ENCODE data around the gene EYS. TPM values are rescaled to one million over a fixed set of nuclear protein-coding genes. Genes with fewer than 3 reads are reported as not detected.

The EYS gene
- total RNA-seq, 2 experiments from 2014 or later = not detected

GRCh38 chr6:64672651-64673050 lies 1034.4 kb downstream of the EYS start:
- POLR2A ChIA-PET = no interaction called here
- no peak overlapping the region for H3K4me3 Mint-ChIP-seq
- peaks cover 5% of the 10 kb centered on the region for H3K9me3 Mint-ChIP-seq
- DNase-seq = no peak
- Histone ChIP-seq H3K4me1 (ENCODE audit: insufficient read depth, low read length) (no peaks in the 10 kb centered on the region), H3K27me3 (ENCODE audit: control insufficient read depth in 1 of 2, insufficient read depth in 2 of 2, low read length in 2 of 2) (no peaks in the 10 kb centered on the region), H3K9me3 (ENCODE audit: control insufficient read depth in 1 of 2, insufficient read depth in 1 of 2, low read length in 2 of 2) (peaks cover 0 to 5% of the 10 kb centered on the region in 2 experiments), H3K4me3 (ENCODE audit: low read length) (no peak overlapping the region), H3K27ac (ENCODE audit: low read depth in 1 of 2, low read length in 2 of 2) (no peak overlapping the region), H3K36me3 (ENCODE audit: insufficient read depth, low read length) (no peaks in the 10 kb centered on the region)
- H3K36me3 Mint-ChIP-seq (ENCODE audit: low read depth) = no peaks in the 10 kb centered on the region
- no peak overlapping the region for H3K27ac Mint-ChIP-seq
- intact Hi-C loops (cut with DNase I, micrococcal nuclease) = no loop called here
- ATAC-seq (ENCODE audit: poor library complexity) = no peak
- no peaks in the 10 kb centered on the region for H3K4me1 Mint-ChIP-seq (ENCODE audit: low read depth)
- CTCF ChIA-PET = no interaction called here
- no peak for TF ChIP-seq CTCF (IDR thresholded peaks at IDR 0.05)
- no peaks in the 10 kb centered on the region for H3K27me3 Mint-ChIP-seq

- intact Hi-C loops (cut with DNase I, micrococcal nuclease) = no loop called here
- H3K4me3 Mint-ChIP-seq = no peak overlapping the region
- POLR2A ChIA-PET = no interaction called here
These were observed 1034.9 kb downstream of the EYS start for GRCh38 chr6:64672131-64672530.

GRCh38 chr6:64665137-64665536 lies 1041.9 kb downstream of the EYS start:
- ATAC-seq (ENCODE audit: poor library complexity) (no peak), DNase-seq (no peak)
- Mint-ChIP-seq H3K9me3 (peaks cover 11% of the 10 kb centered on the region), H3K4me3 (no peak overlapping the region), H3K27me3 (no peaks in the 10 kb centered on the region), H3K27ac (no peak overlapping the region), H3K4me1 (ENCODE audit: low read depth) (no peaks in the 10 kb centered on the region), H3K36me3 (ENCODE audit: low read depth) (no peaks in the 10 kb centered on the region)
- peaks cover 0 to 5% of the 10 kb centered on the region in 2 experiments for H3K9me3 ChIP-seq (ENCODE audit: control insufficient read depth in 1 of 2, insufficient read depth in 1 of 2, low read length in 2 of 2)
- H3K4me1 ChIP-seq (ENCODE audit: insufficient read depth, low read length) = no peaks in the 10 kb centered on the region
- H3K4me3 ChIP-seq (ENCODE audit: low read length) = no peak overlapping the region
- ChIA-PET CTCF (no interaction called here), POLR2A (no interaction called here)
- H3K27ac ChIP-seq (ENCODE audit: low read depth in 1 of 2, low read length in 2 of 2) = no peak overlapping the region
- no peaks in the 10 kb centered on the region for H3K36me3 ChIP-seq (ENCODE audit: insufficient read depth, low read length)
- intact Hi-C loops (cut with DNase I, micrococcal nuclease) = no loop called here
- no peak for TF ChIP-seq CTCF (IDR thresholded peaks at IDR 0.05)
- H3K27me3 ChIP-seq (ENCODE audit: control insufficient read depth in 1 of 2, insufficient read depth in 2 of 2, low read length in 2 of 2) = no peaks in the 10 kb centered on the region

More at GRCh38 chr6:64672131-64672530, 1034.9 kb downstream of the EYS start:
- no peak overlapping the region for H3K4me3 ChIP-seq (ENCODE audit: low read length)
- no peak overlapping the region for H3K27ac ChIP-seq (ENCODE audit: low read depth in 1 of 2, low read length in 2 of 2)
- no peak for TF ChIP-seq CTCF (IDR thresholded peaks at IDR 0.05)
- no peaks in the 10 kb centered on the region for H3K4me1 ChIP-seq (ENCODE audit: insufficient read depth, low read length)
- no peaks in the 10 kb centered on the region for H3K36me3 ChIP-seq (ENCODE audit: insufficient read depth, low read length)
- H3K9me3 Mint-ChIP-seq = peaks cover 5% of the 10 kb centered on the region
- no peaks in the 10 kb centered on the region for H3K27me3 ChIP-seq (ENCODE audit: control insufficient read depth in 1 of 2, insufficient read depth in 2 of 2, low read length in 2 of 2)
- no peak for ATAC-seq (ENCODE audit: poor library complexity)
- H3K27ac Mint-ChIP-seq = no peak overlapping the region
- H3K27me3 Mint-ChIP-seq = no peaks in the 10 kb centered on the region
- CTCF ChIA-PET = no interaction called here
- no peaks in the 10 kb centered on the region for H3K36me3 Mint-ChIP-seq (ENCODE audit: low read depth)
- peaks cover 0 to 5% of the 10 kb centered on the region in 2 experiments for H3K9me3 ChIP-seq (ENCODE audit: control insufficient read depth in 1 of 2, insufficient read depth in 1 of 2, low read length in 2 of 2)
- H3K4me1 Mint-ChIP-seq (ENCODE audit: low read depth) = no peaks in the 10 kb centered on the region
- no peak for DNase-seq
